ENCODE measurements around the gene TNFRSF21.

DNA sequence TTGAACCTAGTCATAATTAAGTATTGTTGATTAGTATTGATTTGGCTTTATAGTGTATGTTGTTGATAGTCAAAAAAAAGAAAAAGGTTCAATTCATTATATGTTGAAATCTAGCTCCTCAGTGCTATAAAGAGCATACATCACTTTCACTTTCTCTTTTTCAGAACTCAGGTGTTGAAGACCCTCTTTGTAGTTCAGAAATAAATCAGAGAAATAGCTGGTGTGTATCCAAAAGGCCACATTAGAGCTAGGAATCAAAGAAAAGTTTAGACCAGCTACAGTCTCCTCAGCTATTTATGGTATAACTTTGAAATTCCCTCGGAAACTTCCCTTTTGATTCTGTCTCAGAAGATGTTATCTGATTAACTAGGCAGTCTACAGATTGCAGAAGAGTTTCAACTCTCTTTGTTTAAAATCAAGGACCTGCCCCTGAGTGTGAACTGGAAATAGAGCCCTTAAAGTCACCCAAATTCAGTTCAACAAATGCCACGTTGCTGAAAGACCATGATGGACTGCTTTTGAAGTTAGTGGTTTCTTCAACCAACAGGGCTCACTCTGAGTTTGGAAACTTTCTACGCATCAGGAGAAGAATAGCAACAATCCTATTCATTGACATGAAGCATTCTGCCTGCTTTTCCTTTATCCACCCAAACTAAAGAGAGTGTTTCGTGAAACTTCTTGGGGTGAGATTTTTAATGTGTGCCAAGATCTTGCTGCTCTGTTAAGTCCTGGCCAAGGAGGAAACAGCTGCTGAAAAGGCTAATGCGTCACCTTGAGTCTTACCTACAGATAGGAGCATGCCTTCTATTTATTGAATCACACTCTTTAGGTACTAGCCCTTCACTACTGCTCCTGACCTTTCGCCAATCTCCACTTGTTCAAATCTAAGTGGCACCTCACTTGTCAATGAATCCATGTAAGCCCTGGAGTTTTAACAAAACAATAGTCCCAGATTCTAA, 111.7 kb downstream of the TNFRSF21 start:
- TF ChIP-seq, protein P1, sequence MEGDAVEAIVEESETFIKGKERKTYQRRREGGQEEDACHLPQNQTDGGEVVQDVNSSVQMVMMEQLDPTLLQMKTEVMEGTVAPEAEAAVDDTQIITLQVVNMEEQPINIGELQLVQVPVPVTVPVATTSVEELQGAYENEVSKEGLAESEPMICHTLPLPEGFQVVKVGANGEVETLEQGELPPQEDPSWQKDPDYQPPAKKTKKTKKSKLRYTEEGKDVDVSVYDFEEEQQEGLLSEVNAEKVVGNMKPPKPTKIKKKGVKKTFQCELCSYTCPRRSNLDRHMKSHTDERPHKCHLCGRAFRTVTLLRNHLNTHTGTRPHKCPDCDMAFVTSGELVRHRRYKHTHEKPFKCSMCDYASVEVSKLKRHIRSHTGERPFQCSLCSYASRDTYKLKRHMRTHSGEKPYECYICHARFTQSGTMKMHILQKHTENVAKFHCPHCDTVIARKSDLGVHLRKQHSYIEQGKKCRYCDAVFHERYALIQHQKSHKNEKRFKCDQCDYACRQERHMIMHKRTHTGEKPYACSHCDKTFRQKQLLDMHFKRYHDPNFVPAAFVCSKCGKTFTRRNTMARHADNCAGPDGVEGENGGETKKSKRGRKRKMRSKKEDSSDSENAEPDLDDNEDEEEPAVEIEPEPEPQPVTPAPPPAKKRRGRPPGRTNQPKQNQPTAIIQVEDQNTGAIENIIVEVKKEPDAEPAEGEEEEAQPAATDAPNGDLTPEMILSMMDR (IDR thresholded peaks at IDR 0.05), result no peak
- no peak for TF ChIP-seq EZH2 (IDR thresholded peaks at IDR 0.05; ENCODE audit: borderline replicate concordance, insufficient read depth, low read depth, low read length, poor library complexity, severe bottlenecking)
